H1 (cell line): ENCODE measurements around the gene VPS13A. TPM values are rescaled to one million over a fixed set of nuclear protein-coding genes. Genes with fewer than 3 reads are reported as not detected.

Experiments used
- CTCF ChIA-PET: fragments of 300-600 bp; sonication (Branson Sonifier 250); formaldehyde crosslinking; loops from one replicate; lab custom pipeline; 2021; ENCODE audit not compliant: partially characterized antibody; lab: Charles Lee
- POLR2A ChIA-PET: fragments of 300-600 bp; sonication (Branson Sonifier 250); formaldehyde crosslinking; loops from one replicate; lab custom pipeline; 2021; ENCODE audit warnings: inconsistent platforms; ENCODE audit not compliant: partially characterized antibody; lab: Charles Lee
- DNase-seq, 2 experiments: peaks; one replicate each; pipeline versions ENCODE4 v3.0.0 to v3.0.0-alpha.2; 2010 to 2022; ENCODE audit warnings: low spot score in 2 of 2, low read depth in 1 of 2, mixed read lengths in 1 of 2
- FAIRE-seq: peaks from 2 replicates; lab custom pipeline; 2011; peaks lifted over from hg19 to GRCh38; lab: Jason Lieb, UNC
- H2AFZ ChIP-seq: 2 replicates; pipeline ENCODE4 v1.8.1; 2012; ENCODE audit warnings: low read length, inconsistent platforms
- H2AK5ac ChIP-seq: 2 replicates; pipeline ENCODE4 v1.6.1; 2013; ENCODE audit warnings: low read depth, low read length
- H2BK120ac ChIP-seq: replicated peaks from 2 replicates; pipeline ENCODE3; 2013; ENCODE audit warnings: low read depth, low read length, inconsistent platforms
- H2BK12ac ChIP-seq: 2 replicates; pipeline ENCODE4 v1.6.1; 2013; ENCODE audit warnings: low read depth, low read length
- H2BK15ac ChIP-seq: 2 replicates; pipeline ENCODE4 v1.6.1; 2013; ENCODE audit warnings: low read length
- H2BK20ac ChIP-seq: 2 replicates; pipeline ENCODE4 v1.6.1; 2013; ENCODE audit warnings: low read length
- H2BK5ac ChIP-seq: 2 replicates; pipeline ENCODE4 v1.6.1; 2013; ENCODE audit warnings: low read depth, low read length
- H3K14ac ChIP-seq: 2 replicates; pipeline ENCODE4 v1.6.1; 2013; ENCODE audit warnings: inconsistent platforms; ENCODE audit not compliant: insufficient read length
- H3K18ac ChIP-seq: 2 replicates; pipeline ENCODE4 v1.6.1; 2013; ENCODE audit warnings: low read length; ENCODE audit errors: extremely low read depth
- H3K23ac ChIP-seq: 2 replicates; pipeline ENCODE4 v1.6.1; 2013; ENCODE audit warnings: inconsistent platforms; ENCODE audit not compliant: insufficient read length
- H3K23me2 ChIP-seq: 2 replicates; pipeline ENCODE4 v1.6.1; 2013; ENCODE audit warnings: low read depth, low read length
- H3K27ac ChIP-seq: 2 replicates; pipeline ENCODE4 v1.6.1; 2011; ENCODE audit warnings: low read depth, low read length, inconsistent platforms
- H3K27me3 ChIP-seq, 4 experiments: replicated peaks in 1 of 4; 1 replicate in 1 of 4; 2 replicates in 3 of 4; pipeline versions ENCODE4 v1.6.1 to v1.8.1; 2011 to 2013; ENCODE audit warnings: low read length in 3 of 4, mild to moderate bottlenecking in 3 of 4, inconsistent platforms in 2 of 4, mixed read lengths in 2 of 4, moderate library complexity in 1 of 4; ENCODE audit not compliant: control insufficient read depth in 3 of 4, insufficient read depth in 3 of 4; ENCODE audit errors: extremely low read depth in 1 of 4
- H3K36me3 ChIP-seq, 4 experiments: 2 replicates each; pipeline versions ENCODE4 v1.6.1 to v1.8.1; 2011 to 2013; ENCODE audit warnings: mild to moderate bottlenecking in 4 of 4, low read length in 3 of 4, moderate library complexity in 2 of 4, control low read depth in 1 of 4, inconsistent platforms in 1 of 4; ENCODE audit not compliant: insufficient read depth in 4 of 4, control insufficient read depth in 2 of 4
- H3K4ac ChIP-seq: replicated peaks from 2 replicates; pipeline ENCODE3; 2013; ENCODE audit warnings: low read length, low read depth, mixed read lengths, inconsistent platforms; ENCODE audit not compliant: insufficient read length
- H3K4me1 ChIP-seq, 4 experiments: replicated peaks in 1 of 4; 1 replicate in 1 of 4; 2 replicates in 3 of 4; pipeline versions ENCODE4 v1.6.1 to v1.8.1; 2011 to 2013; ENCODE audit warnings: low read length in 3 of 4, inconsistent platforms in 2 of 4, mixed read lengths in 1 of 4; ENCODE audit not compliant: insufficient read depth in 4 of 4, control insufficient read depth in 3 of 4
- H3K4me2 ChIP-seq, 2 experiments: 2 replicates each; pipeline versions ENCODE4 v1.6.1 to v1.8.1; 2011 to 2013; ENCODE audit warnings: low read depth in 2 of 2, low read length in 2 of 2, control low read depth in 1 of 2, inconsistent platforms in 1 of 2, mild to moderate bottlenecking in 1 of 2; ENCODE audit not compliant: insufficient read depth in 1 of 2
- H3K4me3 ChIP-seq, 4 experiments: fragments of 200-600, 300-600 bp in 1 of 4; sonication (generic), shearing (Covaris generic), sonication (Bioruptor Twin) in 1 of 4; 2 replicates each; pipeline versions ENCODE4 v1.5.1 to v1.8.1; 2011 to 2016; ENCODE audit warnings: low read length in 4 of 4, low read depth in 3 of 4, control low read depth in 2 of 4, inconsistent platforms in 2 of 4, mild to moderate bottlenecking in 2 of 4, mixed read lengths in 1 of 4, moderate library complexity in 1 of 4; ENCODE audit not compliant: insufficient read depth in 2 of 4; ENCODE audit errors: extremely low read depth in 1 of 4
- H3K56ac ChIP-seq: replicated peaks from 2 replicates; pipeline ENCODE3; 2013; ENCODE audit warnings: low read depth, mild to moderate bottlenecking, mixed read lengths, low read length, inconsistent platforms; ENCODE audit not compliant: insufficient read length
- H3K79me1 ChIP-seq: 2 replicates; pipeline ENCODE4 v1.6.1; 2013; ENCODE audit warnings: low read depth, low read length, control low read depth
- H3K79me2 ChIP-seq, 2 experiments: 2 replicates each; pipeline versions ENCODE4 v1.6.1 to v1.8.1; 2012 to 2013; ENCODE audit warnings: low read length in 2 of 2, mild to moderate bottlenecking in 2 of 2, inconsistent platforms in 1 of 2; ENCODE audit not compliant: insufficient read depth in 2 of 2, control insufficient read depth in 1 of 2
- H3K9ac ChIP-seq, 4 experiments: replicated peaks in 1 of 4; 1 replicate in 1 of 4; 2 replicates in 3 of 4; pipeline versions ENCODE4 v1.6.1 to v1.8.1; 2011 to 2013; ENCODE audit warnings: low read depth in 3 of 4, low read length in 3 of 4, control low read depth in 2 of 4, mild to moderate bottlenecking in 2 of 4, moderate library complexity in 2 of 4, inconsistent platforms in 1 of 4; ENCODE audit errors: extremely low read depth in 1 of 4
- H3K9me3 ChIP-seq, 2 experiments: 2 replicates each; pipeline versions ENCODE4 v1.6.1 to v1.8.1; 2012 to 2013; ENCODE audit warnings: mild to moderate bottlenecking in 2 of 2, moderate library complexity in 2 of 2, control low read depth in 1 of 2, inconsistent platforms in 1 of 2, low read depth in 1 of 2, low read length in 1 of 2, mixed read lengths in 1 of 2; ENCODE audit not compliant: insufficient read depth in 2 of 2
- H4K20me1 ChIP-seq, 2 experiments: replicated peaks in 1 of 2; 2 replicates each; pipeline versions ENCODE3 to v1.8.1; 2011 to 2013; ENCODE audit warnings: inconsistent platforms in 2 of 2, low read length in 2 of 2, mild to moderate bottlenecking in 1 of 2; ENCODE audit not compliant: insufficient read depth in 2 of 2, control insufficient read depth in 1 of 2
- H4K5ac ChIP-seq: 2 replicates; pipeline ENCODE4 v1.6.1; 2013; ENCODE audit warnings: low read length, low read depth, mixed read lengths, inconsistent platforms; ENCODE audit not compliant: insufficient read length
- H4K8ac ChIP-seq: 2 replicates; pipeline ENCODE4 v1.8.0; 2013; ENCODE audit warnings: mild to moderate bottlenecking, moderate library complexity, low read length, inconsistent platforms; ENCODE audit not compliant: insufficient read depth; ENCODE audit errors: extremely low read depth
- H4K91ac ChIP-seq: replicated peaks from 2 replicates; pipeline ENCODE3; 2013; ENCODE audit warnings: low read length, mixed read lengths, inconsistent platforms; ENCODE audit not compliant: insufficient read length
- ASH2L ChIP-seq: fragments of 200-600, 300-600 bp; sonication (generic); IDR thresholded peaks from one replicate; pipeline ENCODE4 v1.7.1; 2017; ENCODE audit warnings: low read length
- BRCA1 ChIP-seq: IDR thresholded peaks from 2 replicates; pipeline ENCODE4 v1.6.1; 2012; ENCODE audit warnings: low read depth, low read length, improper control_type of control experiment
- CHD2 ChIP-seq: IDR thresholded peaks from 2 replicates; pipeline ENCODE4 v1.6.1; 2012; ENCODE audit warnings: low read length, improper control_type of control experiment
- CTBP2 ChIP-seq: IDR thresholded peaks from 2 replicates; pipeline ENCODE4 v1.7.0; 2011; ENCODE audit warnings: borderline replicate concordance, mild to moderate bottlenecking, moderate library complexity, mixed read lengths, low read length; ENCODE audit not compliant: insufficient read depth, insufficient read length
- EGR1 ChIP-seq: IDR thresholded peaks from 2 replicates; pipeline ENCODE4 v1.6.1; 2011; ENCODE audit warnings: low read depth, low read length, borderline replicate concordance
- EP300 ChIP-seq, 2 experiments: IDR thresholded peaks; 1 replicate in 1 of 2; 2 replicates in 1 of 2; pipeline ENCODE4 v1.6.1; 2011 to 2012; ENCODE audit warnings: low read depth in 2 of 2, low read length in 2 of 2, mild to moderate bottlenecking in 2 of 2, borderline replicate concordance in 1 of 2, inconsistent platforms in 1 of 2, moderate library complexity in 1 of 2
- KDM4A ChIP-seq: IDR thresholded peaks from one replicate; pipeline ENCODE4 v1.7.1; 2012; ENCODE audit warnings: low read depth, mild to moderate bottlenecking, moderate library complexity, low read length, inconsistent platforms; ENCODE audit not compliant: severe bottlenecking
- MAFK ChIP-seq: IDR thresholded peaks from 2 replicates; pipeline ENCODE4 v1.6.1; 2012; ENCODE audit warnings: low read depth, mild to moderate bottlenecking, improper control_type of control experiment, low read length
- SIN3A ChIP-seq, 2 experiments: IDR thresholded peaks in 1 of 2; conservative IDR thresholded peaks in 1 of 2; 2 replicates each; pipeline ENCODE4 v1.6.1; 2011 to 2012; ENCODE audit warnings: low read length in 2 of 2, improper control_type of control experiment in 1 of 2, low read depth in 1 of 2, mild to moderate bottlenecking in 1 of 2
- WGBS, 2 experiments: shearing (Covaris generic) in 1 of 2; methylation state at CpG; one replicate each; pipeline versions ENCODE4 v1.1.6 to v1.1.7; 2013 to 2015; ENCODE audit warnings: low lambda C conversion rate in 2 of 2, mixed read lengths in 2 of 2, inconsistent platforms in 1 of 2, low coverage in 1 of 2, missing lambda C conversion rate in 1 of 2; ENCODE audit not compliant: insufficient replicate concordance in 2 of 2, insufficient coverage in 1 of 2, insufficient read length in 1 of 2; ENCODE audit errors: extremely low coverage in 1 of 2, missing lambda C conversion rate in 1 of 2; 5-methylcytosine and 5-hydroxymethylcytosine counted together
- polyA plus RNA-seq, 7 experiments: library from polyadenylated mRNA; depleted of rRNA in 3 of 7; stranded (reverse) in 5 of 7; unstranded in 2 of 7; fragments of >200 nt in 5 of 7; fragments of 200-250 nt in 2 of 7; gene quantifications; 1 replicate in 5 of 7; 2 replicates in 1 of 7; 4 replicates in 1 of 7; pipeline versions ENCODE4 v1.2.1 to v1.2.3, GENCODE V29; 2011 to 2013; ENCODE audit warnings: missing spikeins in 2 of 7, mixed read lengths in 2 of 7
- total RNA-seq: library from RNA; stranded (reverse); fragmentation: NEBNext Ultra II Directional; extraction: Animal tissue kit (Norgen Biotek cat#: 25700); gene quantifications from 2 replicates; pipeline ENCODE4 v1.2.1, GENCODE V29; 2021

Gene VPS13A
- total and polyA plus RNA-seq, 2 of the 8 experiments (the other 6 are each of a cell fraction or from before 2014, with no cell fraction given): 6.0 to 36.5 TPM

GRCh38 chr9:77161191-77161590 is 16.1 kb upstream of the VPS13A start:
- no peak overlapping the region for H3K56ac ChIP-seq
- no peak for TF ChIP-seq CHD2
- TF ChIP-seq BRCA1: no peak
- TF ChIP-seq EP300 (IDR thresholded peaks at IDR 0.05; ENCODE audit: borderline replicate concordance in 1 of 2, low read depth in 2 of 2, low read length in 2 of 2): no peak
- no peak for TF ChIP-seq ASH2L
- no peak for TF ChIP-seq KDM4A
- no peak for TF ChIP-seq SIN3A (conservative IDR thresholded peaks at IDR 0.05 in 1 of 2, IDR thresholded peaks at IDR 0.05 in 1 of 2; ENCODE audit: low read depth in 1 of 2, low read length in 2 of 2)
- no peak for TF ChIP-seq EGR1
- no peak for TF ChIP-seq CTBP2
- TF ChIP-seq MAFK: no peak
- TF ChIP-seq, all 59 proteins: peak for 0
- Histone ChIP-seq H3K4me2 (no peak overlapping the region), H2AK5ac (no peak overlapping the region; the same call in 1 of the 2 replicates), H3K18ac (no peak overlapping the region), H2BK20ac (no peak overlapping the region), H2AFZ (no peak overlapping the region), H3K23ac (no peak overlapping the region), H3K79me2 (no peaks in the 10 kb centered on the region), H3K36me3 (no peaks in the 10 kb centered on the region), H2BK12ac (no peak overlapping the region), H4K91ac (no peak overlapping the region), H2BK5ac (no peak overlapping the region), H3K4ac (no peak overlapping the region), H3K4me3 (no peak overlapping the region), H3K4me1 (peaks cover 0 to 1% (median 0%) of the 10 kb centered on the region in 4 experiments; a peak in 1 of 7 replicates), H2BK120ac (no peak overlapping the region), H3K9ac (no peak overlapping the region), H4K20me1 (no peaks in the 10 kb centered on the region), H3K14ac (no peak overlapping the region), H3K9me3 (no peaks in the 10 kb centered on the region), H3K79me1 (no peaks in the 10 kb centered on the region), H2BK15ac (no peak overlapping the region), H3K27me3 (no peaks in the 10 kb centered on the region), H3K23me2 (no peaks in the 10 kb centered on the region), H4K5ac (no peak overlapping the region), H3K27ac (no peak overlapping the region), H4K8ac (no peak overlapping the region)
- 79% methylated on average over 3 of the region's 3 CpGs; no CpG with 5 or more reads in 1 of the 2 experiments for WGBS, 2 experiments
- ChIA-PET POLR2A (interaction anchor here (0.6 kb wide), 2 partner anchors 26 to 482 kb away, joined by 3 read pairs; no protein-coding TSS in a partner anchor), CTCF (interaction anchor here (1.0 to 2.8 kb wide), 3 partner anchors 131 to 960 kb away, joined by 3 to 6 read pairs (median 3); no protein-coding TSS in a partner anchor)
- DNase-seq (no peak), FAIRE-seq (no peak)
